GM23248 (cell line): ENCODE results near the gene SMPD3. TPM values are rescaled to one million over a fixed set of nuclear protein-coding genes. Genes with fewer than 3 reads are reported as not detected.

Experiments used
- DNase-seq: peaks from one replicate; pipeline ENCODE4 v3.0.0-alpha.2; 2015
- H2AFZ ChIP-seq: fragments of 200-600 bp; sonication (generic); 2 replicates; pipeline ENCODE4 v1.6.1; 2016; ENCODE audit warnings: antibody characterized with exemption
- H3F3A ChIP-seq: fragments of 200-600 bp; sonication (generic); 2 replicates; pipeline ENCODE4 v1.6.1; 2016; ENCODE audit warnings: mild to moderate bottlenecking, antibody characterized with exemption, mixed run types; ENCODE audit not compliant: insufficient read depth
- H3K27ac ChIP-seq: fragments of 200-600 bp; sonication (generic); 2 replicates; pipeline ENCODE4 v1.5.1; 2016; ENCODE audit warnings: mild to moderate bottlenecking
- H3K27me3 ChIP-seq: fragments of 200-600 bp; sonication (generic); replicated peaks from 2 replicates; pipeline ENCODE4 v1.6.1; 2016; ENCODE audit warnings: mild to moderate bottlenecking; ENCODE audit not compliant: insufficient read depth
- H3K36me3 ChIP-seq: fragments of 200-600 bp; sonication (generic); 2 replicates; pipeline ENCODE4 v1.6.1; 2016; ENCODE audit warnings: low read depth, mild to moderate bottlenecking
- H3K4me1 ChIP-seq: fragments of 200-600 bp; sonication (generic); 2 replicates; pipeline ENCODE4 v1.6.1; 2016; ENCODE audit warnings: mild to moderate bottlenecking; ENCODE audit not compliant: insufficient read depth
- H3K4me2 ChIP-seq: fragments of 200-600 bp; sonication (generic); one replicate; pipeline ENCODE4 v1.6.1; 2016; ENCODE audit warnings: mild to moderate bottlenecking; ENCODE audit not compliant: unreplicated experiment
- H3K4me3 ChIP-seq: fragments of 200-600 bp; sonication (generic); 2 replicates; pipeline ENCODE4 v1.5.1; 2016; ENCODE audit warnings: mild to moderate bottlenecking
- H3K79me2 ChIP-seq: fragments of 200-600 bp; sonication (generic); 2 replicates; pipeline ENCODE4 v1.6.1; 2016; ENCODE audit warnings: mild to moderate bottlenecking; ENCODE audit not compliant: insufficient read depth
- H3K9ac ChIP-seq: fragments of 200-600 bp; sonication (generic); 2 replicates; pipeline ENCODE4 v1.6.1; 2016; ENCODE audit warnings: mild to moderate bottlenecking
- H3K9me2 ChIP-seq: fragments of 200-600 bp; sonication (generic); 2 replicates; pipeline ENCODE4 v1.6.1; 2016; ENCODE audit warnings: mixed run types, mild to moderate bottlenecking, moderate library complexity; ENCODE audit not compliant: insufficient read depth
- H3K9me3 ChIP-seq: fragments of 200-600 bp; sonication (generic); one replicate; pipeline ENCODE4 v1.6.1; 2017; ENCODE audit warnings: low read depth
- H4K20me1 ChIP-seq: fragments of 200-600 bp; sonication (generic); 2 replicates; pipeline ENCODE4 v1.6.0; 2016; ENCODE audit not compliant: insufficient read depth
- EZH2 ChIP-seq: fragments of 200-600 bp; sonication (generic); IDR thresholded peaks from 2 replicates; pipeline ENCODE4 v1.6.1; 2018; ENCODE audit warnings: antibody characterized with exemption, mild to moderate bottlenecking; ENCODE audit not compliant: insufficient read depth, poor library complexity, severe bottlenecking
- EZH2phosphoT487 ChIP-seq: fragments of 200-600 bp; sonication (generic); IDR thresholded peaks from 2 replicates; pipeline ENCODE4 v1.6.1; 2018; ENCODE audit warnings: antibody characterized with exemption, moderate library complexity, mild to moderate bottlenecking, low read depth; ENCODE audit not compliant: insufficient read depth
- WGBS, 2 experiments: methylation state at CpG; one replicate each; pipeline ENCODE4 v1.1.6; 2015 to 2017; ENCODE audit warnings: low lambda C conversion rate in 2 of 2, low coverage in 1 of 2; ENCODE audit errors: missing lambda C conversion rate in 2 of 2; 5-methylcytosine and 5-hydroxymethylcytosine counted together
- in situ Hi-C: fragments of 300-500 bp; cut with MboI; formaldehyde crosslinking; loops from 2 replicates; pipeline ENCODE4 v1.15.0; 2020
- polyA plus RNA-seq: library from polyadenylated mRNA; unstranded; fragments of >200 nt; fragmentation: Nextera tagmentation; extraction: Ambion mirVana; gene quantifications from 2 replicates; pipeline ENCODE4 v1.2.1, GENCODE V29; 2016
- total RNA-seq: library from RNA; depleted of rRNA; stranded (reverse); fragments of >200 nt; shearing (Covaris generic); gene quantifications from 2 replicates; pipeline ENCODE4 v1.2.3, GENCODE V29; 2014

The SMPD3 gene
- total and polyA plus RNA-seq, 2 experiments from 2014 or later: 0.24 to 0.32 TPM

- DNase-seq: peak; percentile 76
- no peaks in the 10 kb centered on the region for H3K36me3 ChIP-seq
- H3K4me1 ChIP-seq: peaks cover 35% of the 10 kb centered on the region
- in situ Hi-C loops: no loop called here
- no peak for TF ChIP-seq EZH2phosphoT487
- no peak for TF ChIP-seq EZH2
- H3K79me2 ChIP-seq: no peaks in the 10 kb centered on the region
- H3K4me2 ChIP-seq: peak overlapping the region; percentile 90
- H3K9me3 ChIP-seq: no peaks in the 10 kb centered on the region
- H3K27me3 ChIP-seq: no peaks in the 10 kb centered on the region
- H3K27ac ChIP-seq: 0 out of 2 replicates have a peak overlapping the region, but pooled peaks have one; percentile 16
- H3K4me3 ChIP-seq: peak overlapping the region; percentile 64
- peak overlapping the region; percentile 74 for H2AFZ ChIP-seq
- H3F3A ChIP-seq: peaks cover 31% of the 10 kb centered on the region
- H3K9ac ChIP-seq: peak overlapping the region; percentile 22; the same call in 1 of the 2 replicates
- H4K20me1 ChIP-seq: no peaks in the 10 kb centered on the region
- no peaks in the 10 kb centered on the region for H3K9me2 ChIP-seq
- WGBS, 2 experiments: 6 to 9% methylated on average over 17 of the region's 17 CpGs
These were observed 41.7 kb downstream of the SMPD3 start for GRCh38 chr16:68406458-68407152.

GRCh38 chr16:68404736-68405345 is 43.5 kb downstream of the SMPD3 start:
- no peaks in the 10 kb centered on the region for H3K9me2 ChIP-seq

GRCh38 chr16:68403704-68404103 is 44.6 kb downstream of the SMPD3 start:
- in situ Hi-C loops: no loop called here
- Histone ChIP-seq H3K4me1 (peaks cover 39% of the 10 kb centered on the region), H3K9ac (no peak overlapping the region), H3F3A (peaks cover 36% of the 10 kb centered on the region), H2AFZ (no peak overlapping the region), H3K4me3 (no peak overlapping the region), H3K27me3 (no peaks in the 10 kb centered on the region), H3K27ac (no peak overlapping the region), H3K9me2 (no peaks in the 10 kb centered on the region), H3K79me2 (no peaks in the 10 kb centered on the region), H3K4me2 (no peak overlapping the region), H3K9me3 (no peaks in the 10 kb centered on the region), H4K20me1 (no peaks in the 10 kb centered on the region), H3K36me3 (no peaks in the 10 kb centered on the region)
- no peak for TF ChIP-seq EZH2
- no peak for TF ChIP-seq EZH2phosphoT487
- 97 to 100% methylated on average over 3 of the region's 3 CpGs for WGBS, 2 experiments
- no peak for DNase-seq

More at GRCh38 chr16:68404736-68405345, 43.5 kb downstream of the SMPD3 start:
- Histone ChIP-seq H3K27ac (no peak overlapping the region), H3K9ac (no peak overlapping the region), H3K4me2 (no peak overlapping the region), H3K27me3 (no peaks in the 10 kb centered on the region), H3K4me1 (peaks cover 39% of the 10 kb centered on the region), H2AFZ (no peak overlapping the region), H3F3A (peaks cover 36% of the 10 kb centered on the region), H3K36me3 (no peaks in the 10 kb centered on the region), H4K20me1 (no peaks in the 10 kb centered on the region), H3K9me3 (no peaks in the 10 kb centered on the region), H3K4me3 (no peak overlapping the region), H3K79me2 (no peaks in the 10 kb centered on the region)
- WGBS, 2 experiments: 87 to 90% methylated on average over 8 of the region's 8 CpGs
- TF ChIP-seq EZH2phosphoT487: no peak
- no peak for TF ChIP-seq EZH2
- in situ Hi-C loops: no loop called here
- DNase-seq: no peak

- in situ Hi-C loops: no loop called here
- H3K9me3 ChIP-seq: no peaks in the 10 kb centered on the region
- no peak for DNase-seq
- H3K36me3 ChIP-seq: no peaks in the 10 kb centered on the region
- no peak overlapping the region for H3K9ac ChIP-seq
- H3K79me2 ChIP-seq: no peaks in the 10 kb centered on the region
- H3K27ac ChIP-seq: no peak overlapping the region
- TF ChIP-seq EZH2phosphoT487 (no peak), EZH2 (no peak)
- H3K27me3 ChIP-seq: no peaks in the 10 kb centered on the region
- no peak overlapping the region for H3K4me2 ChIP-seq
- no peaks in the 10 kb centered on the region for H4K20me1 ChIP-seq
- H3K4me1 ChIP-seq: peaks cover 39% of the 10 kb centered on the region
- H2AFZ ChIP-seq: no peak overlapping the region
- H3K4me3 ChIP-seq: no peak overlapping the region
- H3K9me2 ChIP-seq: no peaks in the 10 kb centered on the region
- 43 to 63% methylated on average over 1 of the region's 1 CpG for WGBS, 2 experiments
- peaks cover 36% of the 10 kb centered on the region for H3F3A ChIP-seq
These were observed 45.1 kb downstream of the SMPD3 start for GRCh38 chr16:68403177-68403576.
